ENCODE data around the gene SEZ6L.

GRCh38 chr22:26416670-26417276 lies 247.5 kb downstream of the SEZ6L start:
- TF ChIP-seq GATA2 (IDR thresholded peaks at IDR 0.05; ENCODE audit: low read depth, low read length): no peak
- no peak for TF ChIP-seq GATA3 (IDR thresholded peaks at IDR 0.05; ENCODE audit: low read depth, low read length)

Measured in SH-SY5Y (cell line).